Measurements from ENCODE around the gene IP6K1.
A peak's percentile ranks its signal among the peaks of the same experiment; 100 is the strongest.
"Not testable (repeated sequence)": the region's sequence is repeated elsewhere in the genome, so short reads cannot be mapped to it uniquely, and the experiment has no call there.

The IP6K1 gene

GRCh38 chr3:49763981-49764380 is 22.4 kb downstream of the IP6K1 start:
- DNase-seq (ENCODE audit: low read depth) = no peak

- no peak for DNase-seq (ENCODE audit: low read depth)
Measured at GRCh38 chr3:49761661-49762060, 24.7 kb downstream of the IP6K1 start.

- DNase-seq (ENCODE audit: low read depth) = no peak
Measured at GRCh38 chr3:49759226-49759625, 27.1 kb downstream of the IP6K1 start.

GRCh38 chr3:49757197-49757596 is 29.1 kb downstream of the IP6K1 start:
- no peak for DNase-seq (ENCODE audit: low read depth)

- no peak for DNase-seq (ENCODE audit: low read depth)
Measured at GRCh38 chr3:49756036-49756435, 30.3 kb downstream of the IP6K1 start.

- no peak for DNase-seq (ENCODE audit: low read depth)
Measured at GRCh38 chr3:49754536-49754935, 31.8 kb downstream of the IP6K1 start.

- DNase-seq (ENCODE audit: low read depth) = no peak
Measured at GRCh38 chr3:49751501-49751900, 34.8 kb downstream of the IP6K1 start.

- DNase-seq (ENCODE audit: low read depth) = peak; percentile 24
Measured at GRCh38 chr3:49750056-49750455, 36.3 kb downstream of the IP6K1 start.

GRCh38 chr3:49748874-49749273 is 37.5 kb downstream of the IP6K1 start:
- not testable (repeated sequence) for DNase-seq (ENCODE audit: low read depth)

GRCh38 chr3:49747792-49748480 is 38.4 kb downstream of the IP6K1 start:
- peak; percentile 88 for DNase-seq (ENCODE audit: low read depth)

GRCh38 chr3:49745986-49746385 is 40.4 kb downstream of the IP6K1 start:
- DNase-seq (ENCODE audit: low read depth) = peak; percentile 55

GRCh38 chr3:49740427-49740826 is 45.9 kb downstream of the IP6K1 start:
- no peak for DNase-seq (ENCODE audit: low read depth)

GRCh38 chr3:49738067-49738713 is 48.2 kb downstream of the IP6K1 start:
- no peak for DNase-seq (ENCODE audit: low read depth)

- no peak for DNase-seq (ENCODE audit: low read depth)
Measured at GRCh38 chr3:49734752-49735151, 51.6 kb downstream of the IP6K1 start.

- DNase-seq (ENCODE audit: low read depth) = no peak
Measured at GRCh38 chr3:49733551-49733950, 52.8 kb downstream of the IP6K1 start.

GRCh38 chr3:49732597-49732996 is 53.7 kb downstream of the IP6K1 start:
- DNase-seq (ENCODE audit: low read depth) = no peak

GRCh38 chr3:49729966-49730609 is 56.3 kb downstream of the IP6K1 start:
- DNase-seq (ENCODE audit: low read depth) = no peak

GRCh38 chr3:49727924-49728361 is 58.4 kb downstream of the IP6K1 start:
- no peak for DNase-seq (ENCODE audit: low read depth)

- no peak for DNase-seq (ENCODE audit: low read depth)
Measured at GRCh38 chr3:49727154-49727923, 59.0 kb downstream of the IP6K1 start.

GRCh38 chr3:49725906-49726681 is 60.2 kb downstream of the IP6K1 start:
- DNase-seq (ENCODE audit: low read depth) = no peak

- DNase-seq (ENCODE audit: low read depth) = no peak
Measured at GRCh38 chr3:49724586-49724985, 61.8 kb downstream of the IP6K1 start.
